Measurements from ENCODE around the gene CFP.
"Not testable (repeated sequence)": the region's sequence is repeated elsewhere in the genome, so short reads cannot be mapped to it uniquely, and the experiment has no call there.

The CFP gene

GRCh38 chrX:47629419-47630200, at the start of gene CFP:
Gene CFP (minus strand): TSS chrX:47629930. CDS start chrX:47629844, 86 bp downstream.
- DNase-seq, result no peak

- not testable (repeated sequence) for DNase-seq
Measured at GRCh38 chrX:47675959-47676859, 46.5 kb upstream of the CFP start.

- no peak for DNase-seq
Measured at GRCh38 chrX:47674776-47675175, 45.0 kb upstream of the CFP start.

- not testable (repeated sequence) for DNase-seq
Measured at GRCh38 chrX:47665797-47666196, 36.1 kb upstream of the CFP start.

GRCh38 chrX:47664737-47665136, 35.0 kb upstream of the CFP start:
- no peak for DNase-seq

GRCh38 chrX:47662144-47662657, 32.5 kb upstream of the CFP start:
- peak; percentile 64 for DNase-seq

- no peak for DNase-seq
Measured at GRCh38 chrX:47661539-47661938, 31.8 kb upstream of the CFP start.

- no peak for DNase-seq
Measured at GRCh38 chrX:47659421-47659726, 29.6 kb upstream of the CFP start.

- peak; percentile 94 for DNase-seq
Measured at GRCh38 chrX:47658684-47659420, 29.1 kb upstream of the CFP start, which contains the start of gene UXT. Gene UXT (minus strand): TSS chrX:47659180. CDS start chrX:47658927, 253 bp downstream.

GRCh38 chrX:47658301-47658683, 28.6 kb upstream of the CFP start:
- DNase-seq, result no peak

- DNase-seq, result no peak
Measured at GRCh38 chrX:47651043-47651905, 21.5 kb upstream of the CFP start.

GRCh38 chrX:47650164-47651042, 20.7 kb upstream of the CFP start, which contains the start of gene ELK1:
Gene ELK1 (minus strand): TSS chrX:47650563. CDS start chrX:47641441, 9,122 bp downstream.
- peak; percentile 88 for DNase-seq

GRCh38 chrX:47649781-47650163, 20.0 kb upstream of the CFP start:
- no peak for DNase-seq

- DNase-seq, result no peak
Measured at GRCh38 chrX:47649271-47649670, 19.5 kb upstream of the CFP start.

- no peak for DNase-seq
Measured at GRCh38 chrX:47648376-47648775, 18.6 kb upstream of the CFP start.

GRCh38 chrX:47646636-47647035, 16.9 kb upstream of the CFP start:
- no peak for DNase-seq

- DNase-seq, result no peak
Measured at GRCh38 chrX:47645530-47645929, 15.8 kb upstream of the CFP start.

- DNase-seq, result no peak
Measured at GRCh38 chrX:47644557-47645091, 14.9 kb upstream of the CFP start.

GRCh38 chrX:47643926-47644325, 14.2 kb upstream of the CFP start:
- no peak for DNase-seq

- no peak for DNase-seq
Measured at GRCh38 chrX:47638816-47639215, 9.1 kb upstream of the CFP start.

Data from stimulated activated CD4-positive, alpha-beta T cell treated with anti-CD3 and anti-CD28 coated beads, Interleukin-4, amount 100 ng/mL, for 24 hours (primary cell).